GM12892 (cell line): Measurements from ENCODE around the gene HBQ1.

Experiments
- POLR2A ChIP-seq: IDR thresholded peaks from 2 replicates; pipeline ENCODE4 v1.6.1; 2011; ENCODE audit warnings: low read depth, low read length, control low read depth
- POLR2AphosphoS5 ChIP-seq: IDR thresholded peaks from 2 replicates; pipeline ENCODE4 v1.6.1; 2011; ENCODE audit warnings: low read depth, low read length, control low read depth
- TAF1 ChIP-seq: IDR thresholded peaks from 2 replicates; pipeline ENCODE4 v1.6.1; 2011; ENCODE audit warnings: low read depth, mild to moderate bottlenecking, control low read depth, low read length, borderline replicate concordance

DNA sequence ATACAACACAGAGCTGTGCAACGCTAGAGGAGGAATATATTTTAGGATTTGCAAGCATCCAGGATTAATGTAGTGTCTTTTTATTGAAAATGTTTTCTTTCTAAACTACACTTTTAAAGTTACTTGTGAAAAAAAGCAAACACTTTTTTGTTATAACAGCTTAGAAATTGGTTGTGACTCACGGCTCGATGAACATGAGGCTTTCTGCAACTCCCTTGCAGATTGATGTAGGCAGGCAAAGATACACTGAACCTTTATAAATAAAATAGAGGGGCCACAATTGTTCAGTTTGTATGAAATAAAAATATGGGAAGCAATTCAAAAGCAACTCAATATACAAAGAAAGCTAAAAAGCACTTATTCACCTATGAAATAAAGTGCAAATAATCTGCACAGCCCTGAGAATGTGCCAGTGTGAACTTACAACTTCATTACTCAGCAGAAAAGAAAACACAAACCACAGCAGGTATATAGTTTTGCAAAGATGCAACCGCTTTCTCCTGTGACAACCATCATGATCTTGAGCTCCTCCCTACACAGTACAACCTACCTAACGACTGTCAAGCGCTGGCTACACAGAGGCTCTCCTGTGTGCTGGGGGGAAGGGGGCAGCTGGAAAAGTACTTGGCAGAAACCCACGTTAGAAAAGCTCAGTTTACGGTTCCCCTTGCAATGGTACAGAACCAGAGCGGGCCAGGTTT, 48.0 kb downstream of the HBQ1 start:
- TF ChIP-seq POLR2AphosphoS5 = no peak
- TF ChIP-seq POLR2A = no peak
- no peak for TF ChIP-seq TAF1
